HG02870 (cell line): ENCODE results near the gene IFITM10.
A peak's percentile ranks its signal among the peaks of the same experiment; 100 is the strongest.

Source experiments
- ATAC-seq: cut with Tn5 transposase; IDR thresholded peaks from one replicate; pipeline ENCODE4 v1.9.1; 2021; ENCODE audit warnings: mild to moderate bottlenecking, moderate library complexity; ENCODE audit not compliant: unreplicated experiment

Gene IFITM10

DNA sequence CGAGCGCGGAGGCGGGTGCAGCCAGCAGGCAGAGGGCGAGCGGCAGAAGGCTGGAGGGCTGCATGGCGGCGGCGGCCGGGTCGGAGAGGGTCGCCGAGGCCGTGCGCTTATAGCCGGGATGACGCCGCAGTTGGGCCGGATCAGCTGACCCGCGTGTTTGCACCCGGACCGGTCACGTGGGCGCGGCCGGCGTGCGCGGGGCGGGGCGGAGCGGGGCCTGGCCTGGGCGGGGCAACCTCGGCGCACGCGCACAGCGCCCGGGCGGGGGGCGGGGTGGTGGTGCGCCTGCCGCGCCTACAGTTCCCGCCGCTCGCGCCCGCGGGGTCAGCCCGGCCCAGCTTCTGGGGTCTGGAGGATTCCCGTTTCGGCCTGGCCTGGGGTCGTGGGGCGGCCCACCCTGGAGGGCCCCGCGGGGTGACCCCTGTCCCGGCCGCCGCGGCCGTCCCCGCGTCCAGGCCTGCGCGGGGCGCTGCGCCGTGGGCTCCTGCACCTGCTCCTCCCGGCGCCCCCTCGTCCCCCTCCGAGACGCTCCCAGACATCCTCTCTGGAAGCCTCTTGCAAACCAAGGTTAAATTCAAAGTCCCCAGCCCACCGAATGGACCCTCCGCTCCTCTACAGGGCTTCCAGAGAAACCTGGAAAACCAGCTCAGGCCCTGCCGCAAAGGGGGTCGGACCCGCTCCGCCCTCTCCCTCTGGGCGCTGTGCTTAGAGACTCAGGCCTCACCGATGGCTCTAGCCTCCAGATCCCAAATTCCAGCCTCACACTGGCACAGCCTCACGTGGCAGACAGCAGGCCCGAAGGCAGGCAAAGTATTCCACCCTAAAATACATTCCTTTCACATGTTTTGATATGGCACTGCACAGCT lies 13.6 kb upstream of the IFITM10 start, which contains the start of gene CTSD:
Gene CTSD, minus strand, starts transcription at position 132 of the 866 bp plus-strand sequence. Its CDS starts 68 bp downstream, at position 64.
- ATAC-seq, result peak; percentile 68

- no peak for ATAC-seq
These were observed 13.0 kb upstream of the IFITM10 start for GRCh38 chr11:1763336-1763795.

DNA sequence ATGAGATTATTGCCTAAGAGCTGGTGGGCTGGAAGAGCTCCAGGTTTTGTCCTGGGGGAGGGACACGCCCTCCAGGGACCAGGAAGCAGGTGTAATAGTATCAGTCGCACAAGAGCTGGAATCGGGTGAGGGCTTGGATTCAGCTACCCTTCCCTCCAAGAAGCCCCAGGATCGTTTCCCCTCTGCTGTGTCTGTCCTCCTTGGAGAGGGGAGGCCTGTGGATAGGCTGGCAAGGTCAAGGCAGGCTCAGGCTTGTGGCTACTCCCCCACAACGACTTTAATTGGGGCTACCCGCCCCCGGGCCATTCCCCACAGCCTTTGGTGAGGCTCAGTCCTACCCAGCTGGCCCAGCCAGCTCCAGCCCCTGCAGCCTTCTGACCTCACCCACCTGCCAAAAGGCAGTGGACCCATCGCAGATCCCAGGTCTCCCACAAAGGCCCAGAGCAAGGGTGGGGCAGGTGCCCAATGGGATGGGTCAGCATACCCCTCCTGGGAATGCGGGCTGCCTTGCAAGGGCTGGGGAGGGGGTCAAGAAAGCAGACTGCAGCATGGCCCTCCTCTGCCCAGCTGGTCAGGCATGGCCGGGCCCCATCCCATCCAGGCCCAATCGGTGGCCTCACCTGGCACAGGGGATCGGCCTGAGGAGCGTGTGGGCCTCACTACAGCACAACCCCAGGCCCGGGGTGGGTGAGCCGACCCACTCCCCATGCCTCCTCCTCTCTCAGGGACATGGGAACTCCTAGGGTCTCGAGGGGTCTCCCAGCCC lies 12.3 kb upstream of the IFITM10 start:
- no peak for ATAC-seq

GRCh38 chr11:1761857-1762536 lies 11.6 kb upstream of the IFITM10 start:
- ATAC-seq, result no peak

GRCh38 chr11:1761110-1761856 lies 10.9 kb upstream of the IFITM10 start:
- no peak for ATAC-seq

DNA sequence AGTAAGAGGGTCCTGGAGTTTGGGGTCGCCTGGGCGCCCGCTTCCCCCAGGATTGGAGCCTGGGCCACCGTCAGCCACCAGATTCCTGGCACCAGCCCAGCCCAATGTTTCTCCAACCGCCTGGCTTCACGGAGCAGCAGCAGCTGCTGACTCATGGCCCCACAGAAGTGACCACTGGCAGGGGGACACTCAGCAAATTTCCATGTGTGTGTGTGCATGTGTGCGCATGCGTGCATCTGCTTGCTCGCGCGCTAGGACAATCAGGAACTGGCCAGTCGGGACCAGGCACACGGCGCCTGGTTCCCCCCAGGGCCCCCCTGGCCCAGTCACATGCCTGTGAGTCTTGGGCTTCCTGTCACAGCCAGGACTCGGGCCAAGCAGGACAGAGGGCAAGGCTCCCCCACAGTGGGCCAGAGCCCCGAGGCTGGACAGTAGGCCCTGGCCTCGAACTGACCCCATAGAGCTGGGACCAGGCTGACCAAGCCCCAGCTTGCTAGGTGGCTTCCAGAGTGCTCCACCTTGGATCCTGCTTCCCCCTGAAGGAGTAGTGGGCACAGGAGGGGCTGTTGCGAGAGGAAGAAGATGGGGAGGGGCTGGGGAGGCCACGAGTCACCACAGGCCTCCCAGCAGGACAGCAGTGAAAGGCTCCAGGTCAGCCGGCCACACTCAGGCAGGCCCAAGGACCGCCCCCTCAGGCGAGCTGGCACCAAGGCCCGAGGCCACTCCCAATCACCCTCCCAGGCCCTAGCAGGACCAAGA lies 10.1 kb upstream of the IFITM10 start:
- no peak for ATAC-seq

DNA sequence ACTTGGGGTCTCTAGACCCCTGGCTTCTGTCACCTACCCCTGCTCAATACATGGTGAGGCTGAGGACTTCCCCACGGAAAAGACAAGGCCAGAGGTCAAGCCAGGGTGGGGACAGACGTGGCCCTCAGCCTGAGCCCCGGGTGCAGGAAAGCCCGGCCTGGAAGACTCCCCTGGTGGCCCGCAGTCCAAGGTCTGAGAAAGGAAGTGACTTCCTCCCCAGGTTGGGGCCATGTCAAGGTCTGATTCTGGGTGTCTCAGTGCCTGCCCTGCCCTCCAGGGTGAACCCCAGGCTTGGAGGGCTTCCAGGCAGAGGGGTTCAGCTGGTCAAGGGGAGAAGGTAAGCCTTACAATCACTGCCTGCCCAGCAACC lies 9.4 kb upstream of the IFITM10 start:
- ATAC-seq, result no peak

GRCh38 chr11:1759151-1759850 lies 8.9 kb upstream of the IFITM10 start:
- ATAC-seq, result no peak

GRCh38 chr11:1758611-1759150 lies 8.3 kb upstream of the IFITM10 start:
- no peak for ATAC-seq

DNA sequence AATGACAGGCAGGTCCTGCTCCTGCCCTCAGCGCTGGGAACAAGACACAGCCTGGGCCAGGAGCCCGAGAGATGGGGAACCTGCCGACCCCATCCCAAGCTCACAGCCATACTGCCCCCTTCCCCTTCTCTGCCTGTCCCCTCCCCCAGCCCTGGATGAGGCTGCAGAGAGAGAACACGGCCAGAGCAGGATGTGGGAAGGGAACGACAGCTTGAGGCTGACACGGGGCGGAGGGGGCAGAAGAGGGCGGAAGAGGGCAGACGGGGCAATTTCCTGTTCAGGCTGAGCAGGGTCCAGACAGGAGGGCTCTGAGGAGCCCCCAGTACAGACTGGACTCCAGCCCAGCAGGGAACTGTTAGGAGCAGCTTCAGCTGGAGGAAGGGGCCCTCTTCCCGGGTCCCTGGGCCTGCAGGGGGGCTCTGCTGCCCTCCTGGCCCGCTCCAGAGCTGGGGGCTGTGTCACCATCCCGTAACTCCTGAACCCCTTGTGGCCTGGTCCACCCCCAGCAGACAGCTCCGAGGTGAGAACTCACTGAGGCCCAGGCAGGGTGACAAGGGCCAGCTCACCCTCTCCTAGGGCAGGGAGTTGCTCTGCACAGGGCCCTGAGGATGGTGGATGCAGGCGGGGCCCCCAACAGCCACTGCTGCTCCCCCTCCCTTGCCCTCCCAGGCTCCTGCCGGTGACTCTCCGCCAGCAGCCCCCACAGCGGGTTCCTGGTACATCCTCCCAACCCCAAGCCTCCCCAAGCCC lies 7.6 kb upstream of the IFITM10 start:
- no peak for ATAC-seq

GRCh38 chr11:1756791-1757771 lies 6.7 kb upstream of the IFITM10 start:
- ATAC-seq, result no peak

DNA sequence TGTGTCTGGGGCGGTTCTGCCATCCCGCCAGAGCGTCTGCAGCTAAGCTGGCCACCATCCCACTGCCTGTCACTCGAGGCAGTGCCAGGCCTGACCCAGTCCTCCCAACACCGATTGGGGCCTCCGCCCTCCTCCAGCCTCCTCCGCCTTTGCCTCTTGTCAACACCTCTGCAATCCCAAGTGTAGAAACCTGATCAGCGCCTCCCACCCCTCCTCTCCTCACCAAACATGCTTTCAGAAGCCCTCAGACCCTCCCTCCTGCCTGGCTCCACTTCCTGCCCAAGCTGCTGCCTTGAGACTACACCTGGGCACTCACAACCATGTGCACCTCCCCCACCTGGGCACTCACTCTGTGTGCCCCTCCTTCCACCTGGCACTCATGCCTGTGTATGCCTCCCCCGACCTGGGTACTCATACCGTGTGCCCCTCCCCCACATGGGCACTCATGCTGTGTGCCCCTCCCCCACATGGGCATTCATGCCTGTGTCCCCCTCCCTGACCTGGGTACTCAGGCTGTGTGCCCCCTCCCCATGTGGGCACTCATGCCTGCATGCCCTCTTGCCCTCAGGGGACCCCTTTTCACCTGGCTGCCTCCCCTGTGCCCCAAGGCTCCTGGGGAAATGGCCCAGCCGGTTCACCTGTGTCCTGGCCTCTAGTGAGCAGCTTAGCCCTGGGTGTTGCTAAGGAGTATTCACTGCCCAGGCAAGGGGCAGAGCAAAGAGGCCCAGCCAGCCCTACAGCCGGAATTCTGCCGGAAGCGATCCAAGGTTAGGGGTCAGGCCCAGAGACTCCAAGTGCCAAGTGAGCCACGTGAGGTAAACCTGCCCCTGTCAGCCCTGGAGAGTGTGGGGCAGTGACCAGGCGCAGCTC lies 5.5 kb upstream of the IFITM10 start:
- ATAC-seq, result no peak

DNA sequence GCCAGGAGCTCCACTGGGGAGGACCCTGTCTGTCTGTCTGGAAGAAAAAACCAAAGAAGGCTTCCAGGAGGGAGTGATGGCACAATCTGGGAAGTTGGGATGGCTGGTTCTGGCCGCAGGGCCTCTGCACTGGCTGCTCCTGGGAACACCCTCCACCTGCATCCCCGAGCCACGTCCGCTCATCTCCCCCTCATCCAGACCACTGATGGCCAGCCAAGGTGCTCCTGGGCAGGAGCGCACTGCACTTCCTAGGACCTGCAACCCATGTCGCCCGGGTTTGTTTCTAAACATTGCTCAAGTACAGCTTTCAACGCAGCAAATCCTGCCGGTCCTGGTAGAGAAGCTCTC lies 4.9 kb upstream of the IFITM10 start:
- no peak for ATAC-seq

GRCh38 chr11:1754376-1755150 lies 4.2 kb upstream of the IFITM10 start:
- ATAC-seq, result no peak

DNA sequence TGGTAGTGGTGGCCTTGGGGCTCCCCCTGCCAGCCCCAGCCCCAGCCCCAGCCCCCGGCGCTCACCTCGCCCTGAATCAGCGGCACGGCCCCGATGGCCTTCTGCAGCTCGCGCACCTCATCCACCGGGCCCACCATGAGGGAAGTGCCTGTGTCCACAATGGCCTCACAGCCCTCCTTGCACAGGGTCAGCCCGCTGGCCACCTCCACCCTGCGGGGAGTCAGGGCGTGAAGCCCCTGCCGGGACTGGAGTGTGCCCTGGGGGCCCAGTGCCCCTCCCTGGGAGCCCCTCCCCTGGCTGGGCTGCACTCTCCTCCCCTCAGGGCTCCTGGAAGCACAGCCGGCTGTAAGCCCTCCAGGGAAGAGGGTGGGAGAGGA lies 3.5 kb upstream of the IFITM10 start:
- ATAC-seq, result no peak
